HEK293 (cell line): ENCODE results near the gene ZNF326.

Experiments
- ZNF416 ChIP-seq: fragments of 450-650 bp; formaldehyde crosslinking; IDR thresholded peaks from 2 replicates; pipeline ENCODE4 v1.5.1; 2016; ENCODE audit warnings: missing biosample characterization, missing genetic modification characterization
- ZNF624 ChIP-seq: fragments of 450-650 bp; formaldehyde crosslinking; IDR thresholded peaks from 2 replicates; pipeline ENCODE4 v1.5.1; 2017; ENCODE audit warnings: missing biosample characterization, missing genetic modification characterization

DNA sequence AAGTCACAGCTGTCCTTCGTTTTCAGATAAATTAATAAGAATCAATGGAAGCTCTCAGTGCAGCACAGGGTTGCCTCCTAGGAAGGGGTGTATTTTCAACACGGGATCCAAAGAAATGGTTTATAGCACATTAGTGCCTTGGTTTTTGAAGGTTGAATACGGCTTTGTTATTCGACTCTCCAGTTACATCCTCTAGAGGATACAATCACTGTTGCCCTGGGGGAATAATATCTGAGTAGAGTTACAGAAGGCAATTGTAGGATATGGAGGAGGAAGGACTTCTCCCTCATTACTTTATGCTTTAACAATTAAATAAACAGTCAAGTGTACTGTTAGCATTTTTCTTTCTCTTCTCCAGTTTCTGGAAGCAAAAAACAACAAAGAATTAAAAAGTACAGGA is 14.3 kb upstream of the ZNF326 start:
- TF ChIP-seq ZNF624 (no peak), ZNF416 (tag by site-specific recombination) (no peak)
